NCI-H128 (cell line): ENCODE data around the gene MROH2B.

Source experiments
- DNase-seq: peaks from one replicate; lab custom pipeline; 2025; ENCODE audit not compliant: unreplicated experiment; lab: John Stamatoyannopoulos, UW

MROH2B gene

DNA sequence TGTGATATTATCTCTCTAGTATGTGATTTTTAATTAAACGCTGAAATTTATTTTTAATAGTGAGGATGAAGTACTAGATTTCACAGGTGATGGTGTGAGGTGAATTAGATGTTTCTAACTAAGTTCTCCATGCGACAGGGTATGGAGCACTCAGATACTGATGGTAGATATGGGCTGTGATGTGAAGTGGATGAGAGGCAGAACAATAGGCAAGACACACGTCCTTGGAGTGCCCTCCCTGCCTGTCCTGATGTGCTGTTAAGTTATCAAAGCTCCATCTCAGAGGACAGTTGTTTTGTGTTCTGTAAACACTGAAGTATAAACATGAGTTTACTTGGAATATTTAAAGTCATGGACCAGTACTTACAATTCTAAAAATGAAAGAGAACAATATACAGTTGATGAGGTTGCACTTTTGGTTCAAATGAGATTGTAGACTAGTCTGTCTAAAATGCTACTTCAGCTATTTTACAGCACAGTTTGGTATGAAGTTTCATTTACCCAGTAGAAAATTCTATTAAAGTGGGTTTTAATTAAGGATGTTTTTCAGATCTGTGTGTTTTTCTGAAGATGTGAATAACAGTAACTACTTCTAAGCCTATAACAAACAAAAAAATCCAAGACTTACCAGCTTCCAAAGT, 97.7 kb downstream of the MROH2B start:
- no peak for DNase-seq

DNA sequence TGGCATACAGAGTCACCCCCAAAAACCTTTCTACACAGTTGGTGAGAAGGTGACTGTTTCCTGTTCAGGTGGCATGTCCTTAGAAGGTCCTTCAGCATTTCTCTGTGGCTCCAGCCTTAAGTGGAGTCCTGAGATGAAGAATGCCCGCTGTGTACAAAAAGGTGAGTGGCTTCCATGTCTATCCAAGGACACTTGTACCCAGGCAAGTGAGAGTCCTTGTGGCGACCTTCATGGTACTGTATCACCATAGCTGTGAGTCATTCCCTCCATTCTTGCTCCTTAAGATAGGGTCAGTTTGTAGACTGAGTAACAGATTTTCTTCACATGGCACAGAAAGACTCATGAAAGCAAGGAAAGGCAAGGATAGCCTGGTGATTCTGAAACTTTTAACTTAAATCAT, 98.7 kb downstream of the MROH2B start:
- DNase-seq, result no peak

DNA sequence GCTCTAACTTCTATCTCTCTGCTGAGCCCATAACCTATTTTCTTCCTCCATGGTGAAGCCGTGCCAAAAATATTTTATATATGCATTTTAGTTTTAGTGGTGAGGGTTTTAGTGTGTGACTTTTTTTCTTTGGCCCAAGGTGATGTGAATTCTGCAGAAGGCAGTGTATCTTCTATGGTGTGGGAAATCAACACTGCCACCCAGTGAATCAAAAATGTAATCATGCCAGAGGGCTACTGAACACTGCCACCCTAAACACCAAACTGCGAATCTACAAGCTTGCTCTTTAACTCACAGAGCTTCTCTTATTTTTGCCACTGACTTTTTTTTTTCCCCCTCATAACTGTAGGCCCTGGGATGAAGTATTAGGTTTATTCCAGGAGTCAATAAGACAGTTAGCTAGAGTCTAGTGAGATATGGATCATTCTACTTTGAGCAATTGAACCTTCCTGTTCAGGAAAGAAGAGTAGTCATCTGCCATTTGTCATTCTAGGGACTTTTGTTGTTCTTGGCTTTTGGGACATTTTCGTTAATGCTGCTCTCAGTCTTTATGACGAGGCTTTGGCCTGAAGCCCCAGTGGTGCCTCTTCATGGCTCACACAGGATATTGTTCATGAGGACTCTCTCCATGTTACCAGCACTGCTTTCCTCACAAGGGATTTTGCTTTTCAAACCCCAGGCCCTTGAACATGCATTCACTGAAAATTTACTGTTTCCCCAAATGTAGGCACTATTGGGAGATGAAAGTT, 108.8 kb downstream of the MROH2B start:
- no peak for DNase-seq

DNA sequence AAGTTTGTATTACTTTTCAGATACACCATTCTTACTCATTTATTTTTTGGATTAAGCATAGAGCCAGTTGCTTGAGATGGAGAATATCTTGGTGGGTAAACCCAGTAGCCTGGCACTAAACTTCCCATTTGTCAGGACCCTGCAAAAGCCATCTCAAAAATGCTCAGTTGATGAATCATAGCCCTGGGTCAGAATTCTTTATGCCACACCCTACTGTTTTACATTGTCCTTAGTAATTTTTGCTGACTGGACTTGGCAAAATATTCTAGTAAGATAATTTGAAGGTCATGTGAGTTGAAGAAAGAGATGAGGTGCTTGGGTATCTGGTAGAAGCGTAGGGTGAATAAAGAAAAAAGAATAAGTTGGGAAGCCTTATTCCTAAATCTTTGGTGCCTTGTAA, 111.1 kb downstream of the MROH2B start:
- DNase-seq, result no peak

DNA sequence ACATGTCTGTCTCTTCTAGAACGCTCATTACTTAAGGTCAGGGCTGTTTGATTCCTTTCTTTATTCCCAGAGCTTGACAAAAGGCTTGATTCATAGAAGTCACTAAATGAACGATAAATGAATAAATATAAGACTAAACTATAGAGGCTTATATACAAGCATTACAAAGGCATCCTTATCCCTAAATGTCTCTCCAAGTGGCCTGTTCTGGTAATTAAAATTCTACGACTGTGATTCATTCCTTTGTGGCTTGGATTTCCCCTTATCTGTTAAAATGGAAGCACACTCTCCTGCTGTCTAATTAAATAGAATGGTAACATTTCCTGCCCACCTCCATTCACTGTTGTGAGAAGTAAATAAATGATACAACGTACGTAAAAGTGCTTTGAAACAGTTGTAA, 112.3 kb downstream of the MROH2B start:
- DNase-seq, result no peak

DNA sequence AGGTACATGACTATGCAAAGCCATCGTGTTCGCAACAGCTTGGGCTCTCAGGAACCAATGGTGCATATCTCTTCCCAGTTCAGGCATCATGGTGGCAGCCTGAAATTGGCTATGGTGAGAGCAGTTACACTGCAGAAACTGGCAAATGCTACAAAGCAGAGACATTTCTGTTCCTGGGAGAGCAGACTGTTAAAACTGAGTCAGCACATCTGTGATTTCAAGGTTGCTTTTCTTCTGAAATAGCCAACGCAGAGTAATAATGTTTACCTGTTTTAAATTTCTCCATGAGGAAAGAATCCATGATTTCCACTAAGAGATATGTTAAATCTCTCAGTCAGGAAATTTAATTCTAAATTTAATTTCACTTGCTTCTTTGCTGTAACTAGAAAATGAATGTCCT, 114.1 kb downstream of the MROH2B start:
- DNase-seq, result no peak

DNA sequence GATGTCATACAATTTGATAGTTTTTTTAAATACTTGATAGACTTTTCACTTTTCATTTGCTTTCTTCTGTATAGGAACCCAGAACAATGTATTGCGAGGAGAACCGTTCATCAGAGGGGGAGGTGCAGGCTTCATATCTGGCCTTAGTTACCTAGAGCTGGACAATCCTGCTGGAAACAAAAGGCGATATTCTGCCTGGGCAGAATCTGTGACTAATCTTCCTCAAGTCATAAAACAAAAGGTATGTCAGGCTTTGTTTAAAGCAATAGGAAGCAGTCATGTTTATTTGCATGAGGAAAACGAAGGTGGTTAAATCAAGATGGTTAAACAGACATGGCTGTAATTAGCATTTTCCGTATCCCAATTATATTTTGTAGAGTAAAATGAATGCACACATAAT, 115.8 kb downstream of the MROH2B start:
- DNase-seq, result no peak
